HG03342 (cell line): ENCODE results near the gene TSPAN18.

Experiments
- ATAC-seq: cut with Tn5 transposase; IDR thresholded peaks from one replicate; pipeline ENCODE4 v1.9.1; 2021; ENCODE audit warnings: mild to moderate bottlenecking, moderate library complexity; ENCODE audit not compliant: unreplicated experiment

TSPAN18 gene

DNA sequence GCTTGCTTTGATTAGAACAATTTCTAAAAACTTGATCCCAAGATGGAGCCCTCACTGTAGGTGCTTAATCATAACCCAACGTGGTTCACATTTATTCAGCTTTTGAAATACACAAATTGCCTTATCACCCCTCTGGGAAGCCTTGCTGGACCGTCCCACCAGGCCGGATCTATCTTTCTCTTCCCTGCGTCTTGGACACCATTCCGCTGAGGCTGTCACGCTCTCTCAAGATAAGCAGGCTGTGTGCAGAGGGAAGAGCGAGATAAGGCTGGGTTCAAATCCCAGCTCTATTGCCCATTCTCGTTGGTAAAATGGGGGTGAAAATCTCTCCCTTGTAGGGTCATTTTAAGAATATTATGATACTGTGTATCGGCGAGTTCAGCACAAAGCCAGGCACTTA is 244.4 kb downstream of the TSPAN18 start:
- no peak for ATAC-seq

DNA sequence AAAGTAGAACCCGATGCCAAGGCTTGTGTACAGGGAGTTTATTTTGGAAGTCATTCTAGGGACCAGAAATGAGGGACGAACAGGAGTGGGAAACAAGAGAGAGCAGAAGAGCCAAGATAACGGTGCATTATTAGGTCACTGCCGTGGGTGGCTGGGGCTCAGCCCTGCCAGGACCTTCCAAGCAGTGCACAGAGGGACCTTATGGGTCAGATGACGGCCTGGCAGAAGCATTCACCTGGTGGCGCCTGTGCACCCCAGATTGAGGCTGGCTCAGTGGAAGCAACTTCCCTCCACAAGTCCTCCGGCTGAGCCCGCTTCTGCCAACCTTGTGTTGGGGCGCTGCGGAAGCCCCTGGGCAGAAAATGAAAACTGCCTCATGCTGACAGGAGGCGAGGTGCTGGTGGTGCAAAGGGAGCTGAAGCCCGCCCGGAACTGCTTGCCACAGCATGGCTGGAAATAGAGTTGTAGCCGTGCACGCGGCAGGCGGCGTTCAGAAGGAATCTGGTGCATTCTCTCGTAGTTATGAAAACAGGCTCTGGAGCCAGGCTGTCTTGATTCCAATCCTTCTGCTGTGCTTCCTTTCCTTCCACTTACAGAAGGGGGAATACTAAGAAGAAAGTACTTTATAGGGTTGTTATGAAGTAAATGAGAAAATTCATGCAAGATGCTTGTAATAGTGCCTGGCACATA is 246.1 kb downstream of the TSPAN18 start:
- ATAC-seq: no peak

DNA sequence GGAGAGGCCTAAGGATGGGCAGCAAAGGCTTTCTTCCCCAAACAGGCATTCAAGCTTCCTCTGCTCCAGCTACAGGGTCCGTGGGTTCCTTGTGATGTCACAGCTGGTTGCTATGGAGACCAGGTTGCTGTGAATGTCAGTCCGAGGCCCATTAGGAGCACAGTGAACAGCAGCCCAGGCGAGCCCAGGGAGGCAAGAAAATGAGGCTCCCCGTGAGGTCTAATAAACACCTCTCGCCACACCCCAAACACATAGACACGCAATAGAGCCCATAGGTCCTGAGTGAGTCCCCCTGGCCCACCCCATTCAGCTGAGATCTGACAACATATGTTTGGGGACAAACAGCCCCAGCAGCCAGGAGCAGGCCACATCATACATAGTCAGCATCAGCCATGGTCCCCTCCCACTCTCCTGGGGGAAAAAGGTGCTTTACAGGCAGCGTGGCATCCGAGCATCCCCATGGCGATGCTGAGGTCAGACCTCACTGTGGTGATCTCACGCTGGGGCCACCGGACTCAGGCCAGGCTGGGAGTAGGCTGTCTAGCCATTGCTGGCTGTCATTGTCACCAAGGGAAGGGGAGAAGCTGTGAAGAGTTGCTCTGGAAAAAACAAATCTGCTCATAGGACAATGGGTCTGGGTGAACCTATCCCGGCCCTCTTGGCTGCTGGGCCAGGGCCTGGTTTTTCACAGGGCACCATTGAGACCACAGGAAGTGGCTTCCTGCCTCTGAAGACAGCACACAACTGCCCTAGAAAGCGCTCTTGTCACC is 247.1 kb downstream of the TSPAN18 start:
- no peak for ATAC-seq

GRCh38 chr11:44974402-44975000 is 247.7 kb downstream of the TSPAN18 start:
- ATAC-seq: no peak

- ATAC-seq: no peak
These were observed 249.8 kb downstream of the TSPAN18 start for GRCh38 chr11:44976576-44976975.

DNA sequence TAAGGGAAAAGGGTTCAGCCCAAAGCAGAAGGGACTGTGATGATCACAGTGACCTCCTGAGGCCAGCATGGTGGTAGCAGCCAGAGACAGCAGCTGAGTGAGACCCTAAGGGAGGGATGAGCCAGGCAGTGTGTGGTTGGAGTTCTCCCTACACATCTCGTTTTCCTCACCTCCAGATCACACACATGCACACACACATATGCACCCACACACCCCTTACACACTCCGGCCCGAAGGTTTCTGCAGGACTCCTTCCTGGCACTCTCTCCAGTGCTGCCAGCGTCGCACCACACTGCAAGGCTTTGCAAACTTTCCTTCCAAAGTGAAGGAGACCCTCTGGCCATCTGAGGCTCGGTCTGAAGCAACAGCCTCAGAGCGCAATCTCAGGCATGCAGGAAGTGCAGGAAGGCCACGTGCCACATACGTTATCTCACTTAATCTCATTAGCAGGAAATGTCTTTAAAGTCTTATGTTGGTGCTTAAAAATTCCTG is 250.8 kb downstream of the TSPAN18 start:
- ATAC-seq: no peak

DNA sequence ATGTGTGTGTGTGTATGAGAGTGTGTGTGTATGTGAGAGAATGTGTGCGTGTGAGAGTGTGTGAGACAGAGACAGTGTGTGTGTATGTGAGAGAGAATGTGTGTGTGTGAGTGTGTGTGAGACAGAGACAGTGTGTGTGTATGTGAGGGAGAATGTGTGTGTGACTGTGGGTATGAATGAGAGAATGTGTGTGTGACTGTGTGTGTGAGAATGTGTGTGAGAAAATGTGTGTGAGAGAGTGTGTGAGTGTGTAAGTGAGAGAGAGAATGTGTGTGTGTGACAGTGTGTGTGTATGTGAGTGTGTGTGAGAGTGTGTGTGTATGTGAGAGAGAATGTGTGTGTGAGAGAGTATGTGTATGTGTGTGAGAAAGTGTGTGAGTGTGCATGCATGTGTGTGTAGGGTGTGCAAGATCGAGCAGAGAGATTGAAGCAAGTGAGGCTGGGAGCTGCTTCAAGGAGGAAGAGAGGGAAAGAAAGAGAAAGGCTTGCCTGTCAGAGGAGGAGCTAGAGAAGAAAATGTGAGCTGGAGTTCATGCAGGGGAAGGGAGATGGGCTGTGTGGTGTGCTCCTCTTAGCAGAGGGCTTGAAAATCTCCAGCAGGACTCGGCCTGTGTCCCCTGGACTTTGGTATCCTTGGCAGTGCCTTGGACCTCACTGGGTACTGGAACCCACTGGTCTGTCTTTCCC is 251.7 kb downstream of the TSPAN18 start:
- ATAC-seq: no peak

DNA sequence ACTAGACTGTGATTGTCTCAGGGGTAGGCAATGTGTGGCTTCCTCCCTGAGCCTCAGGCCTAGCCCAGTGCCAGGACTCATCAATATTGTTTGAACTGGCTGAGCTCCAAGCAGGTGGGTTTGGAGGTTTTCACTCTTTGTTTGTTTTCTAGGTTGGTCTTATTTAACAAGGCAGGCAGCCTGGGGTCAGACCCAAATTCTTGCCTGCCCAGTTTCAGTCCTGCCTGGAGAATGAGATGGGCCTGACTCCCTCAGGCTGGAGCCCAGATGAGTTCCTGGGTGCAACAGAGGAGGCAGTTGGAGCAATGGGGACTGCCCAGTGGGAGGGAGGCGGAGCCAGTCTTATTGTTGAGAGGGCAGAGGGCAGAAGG is 252.2 kb downstream of the TSPAN18 start:
- no peak for ATAC-seq

DNA sequence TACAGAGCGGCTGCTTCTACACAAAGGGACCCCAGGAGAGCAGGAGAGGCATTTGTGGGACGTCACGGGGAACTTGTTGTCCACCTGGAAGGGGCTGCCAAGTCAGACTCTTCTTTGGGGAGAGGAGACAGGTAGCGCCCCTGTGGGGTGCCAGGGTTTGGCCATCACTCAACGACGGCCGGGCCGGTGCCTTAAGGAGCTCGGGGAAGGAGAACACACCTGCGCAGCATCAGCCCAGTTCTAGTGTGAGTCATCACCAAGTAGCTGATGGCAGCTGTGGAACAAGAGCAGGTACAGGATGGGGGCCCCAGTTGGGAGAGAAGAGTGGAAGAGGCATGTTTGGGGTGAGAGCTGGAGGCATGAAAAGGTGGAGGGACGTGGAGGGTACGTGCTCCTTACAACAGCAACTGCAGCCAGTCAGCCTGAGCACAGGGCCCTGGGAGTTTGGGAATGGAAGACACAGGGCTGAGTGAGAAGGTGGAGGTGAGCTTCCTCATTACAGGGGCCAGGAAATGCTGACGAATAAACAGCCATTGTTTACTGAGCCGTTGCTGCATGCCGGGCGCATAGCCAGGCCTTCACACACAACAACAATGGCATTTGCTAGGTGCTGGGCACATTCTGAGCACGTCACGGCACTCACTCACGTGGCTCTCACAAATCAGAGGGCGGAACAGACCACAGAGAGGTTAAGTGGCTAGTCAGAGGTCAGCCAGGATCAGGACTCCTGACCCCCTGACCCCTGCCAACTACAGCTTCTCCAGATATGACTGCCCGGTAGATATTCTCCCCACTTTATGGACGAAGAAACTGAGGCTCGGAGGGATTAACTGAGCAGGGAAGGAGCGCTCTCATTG is 253.0 kb downstream of the TSPAN18 start:
- no peak for ATAC-seq

GRCh38 chr11:44980533-44981427 is 254.0 kb downstream of the TSPAN18 start:
- ATAC-seq: no peak
